Ovary (tissue), 3 donors: Measurements from ENCODE around the gene SMARCAL1.

Experiments
- EP300 ChIP-seq: sonication (generic); formaldehyde crosslinking; IDR thresholded peaks from one replicate; pipeline ENCODE4 v1.6.1; 2017; ENCODE audit warnings: antibody characterized with exemption
- TF ChIP-seq, protein P1 (sequence below), 3 donors: fragments of 450-650 bp in 2 of 3; fragments of 200-600 bp in 1 of 3; IDR thresholded peaks; one replicate each; pipeline versions ENCODE4 v1.5.1 to v1.8.0; 2016 to 2022; ENCODE audit warnings: antibody characterized with exemption in 3 of 3, mild to moderate bottlenecking in 1 of 3
- donor health status: DM: no; HTN: no; CAD: no.

DNA sequence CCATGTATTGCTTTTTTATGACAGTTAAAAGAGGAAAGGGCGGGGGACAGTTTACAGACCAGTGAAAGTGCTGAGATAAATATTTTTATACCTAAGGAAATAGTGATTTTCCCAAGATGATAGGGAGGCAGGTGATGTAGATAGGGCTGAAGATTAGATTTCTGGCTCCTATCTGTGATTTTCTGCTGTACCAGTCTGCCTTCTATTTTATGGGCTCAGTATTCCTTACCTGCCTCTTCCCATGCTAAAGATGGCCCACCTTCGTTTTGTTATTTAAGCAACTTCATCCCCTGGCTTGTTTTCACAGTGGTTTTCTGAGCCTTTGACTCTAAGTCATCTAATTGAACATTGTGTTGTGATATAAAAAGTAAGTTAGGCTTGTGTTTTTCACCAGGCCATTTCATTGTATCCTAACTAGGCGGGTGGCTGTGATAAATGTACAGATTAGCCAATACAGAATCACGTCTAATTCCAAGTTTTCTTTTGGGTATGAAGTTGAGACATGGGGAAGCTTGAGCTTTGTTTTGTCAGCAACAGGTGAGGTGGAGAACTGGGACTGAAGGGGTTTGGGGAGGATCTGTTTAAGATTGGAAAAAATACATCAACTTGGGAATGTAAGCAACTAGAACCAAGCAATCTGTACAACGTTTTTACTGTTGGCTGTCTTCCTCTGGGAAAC, 91.6 kb downstream of the SMARCAL1 start:
- TF ChIP-seq, protein P1, sequence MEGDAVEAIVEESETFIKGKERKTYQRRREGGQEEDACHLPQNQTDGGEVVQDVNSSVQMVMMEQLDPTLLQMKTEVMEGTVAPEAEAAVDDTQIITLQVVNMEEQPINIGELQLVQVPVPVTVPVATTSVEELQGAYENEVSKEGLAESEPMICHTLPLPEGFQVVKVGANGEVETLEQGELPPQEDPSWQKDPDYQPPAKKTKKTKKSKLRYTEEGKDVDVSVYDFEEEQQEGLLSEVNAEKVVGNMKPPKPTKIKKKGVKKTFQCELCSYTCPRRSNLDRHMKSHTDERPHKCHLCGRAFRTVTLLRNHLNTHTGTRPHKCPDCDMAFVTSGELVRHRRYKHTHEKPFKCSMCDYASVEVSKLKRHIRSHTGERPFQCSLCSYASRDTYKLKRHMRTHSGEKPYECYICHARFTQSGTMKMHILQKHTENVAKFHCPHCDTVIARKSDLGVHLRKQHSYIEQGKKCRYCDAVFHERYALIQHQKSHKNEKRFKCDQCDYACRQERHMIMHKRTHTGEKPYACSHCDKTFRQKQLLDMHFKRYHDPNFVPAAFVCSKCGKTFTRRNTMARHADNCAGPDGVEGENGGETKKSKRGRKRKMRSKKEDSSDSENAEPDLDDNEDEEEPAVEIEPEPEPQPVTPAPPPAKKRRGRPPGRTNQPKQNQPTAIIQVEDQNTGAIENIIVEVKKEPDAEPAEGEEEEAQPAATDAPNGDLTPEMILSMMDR (IDR thresholded peaks at IDR 0.05) = no peak
- no peak for TF ChIP-seq EP300
